Midbrain (tissue), 1 donor: Measurements from ENCODE around the gene DET1.

ENCODE experiments used
- DNase-seq: peaks from one replicate; lab custom pipeline; 2025; lab: John Stamatoyannopoulos, UW

The DET1 gene

DNA sequence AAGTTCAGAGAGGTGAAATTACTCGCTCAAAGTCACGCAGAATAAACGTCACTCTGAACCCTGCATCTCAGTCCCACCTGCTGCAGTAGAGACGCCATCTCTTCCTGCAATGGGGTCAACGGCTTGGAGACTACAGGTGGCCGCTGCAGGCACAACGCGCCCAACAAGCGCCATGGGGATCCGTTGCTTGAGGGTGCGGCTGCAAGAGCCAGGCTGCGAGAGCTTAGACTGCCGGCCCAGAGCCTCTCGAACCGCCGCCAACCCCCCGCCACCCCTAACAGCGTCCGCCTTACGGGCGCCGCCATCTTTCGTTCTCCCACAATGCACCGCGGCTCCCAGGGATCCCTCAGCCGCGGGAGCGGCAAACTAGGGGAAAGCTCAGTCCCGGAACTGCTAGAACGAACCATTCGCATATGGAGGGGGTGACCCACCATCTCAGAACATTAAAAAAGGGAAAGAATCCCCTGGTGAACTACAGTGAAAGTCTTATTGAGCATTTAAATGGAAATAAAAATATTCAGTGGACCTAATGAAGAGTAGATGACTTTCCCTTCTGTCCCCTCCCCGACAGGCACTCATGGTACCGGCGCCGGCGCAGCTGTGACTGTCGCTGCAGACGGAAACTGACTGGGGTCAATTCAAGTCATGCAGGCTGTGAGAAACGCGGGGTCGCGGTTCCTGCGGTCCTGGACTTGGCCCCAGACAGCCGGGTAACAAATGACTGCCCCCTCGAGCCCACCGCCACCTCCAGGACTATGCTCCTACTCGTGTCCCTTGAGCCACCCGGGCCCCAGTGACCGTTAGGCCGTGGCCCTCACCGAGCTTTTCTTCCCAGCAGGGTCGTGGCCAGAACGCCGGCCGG is 79.2 kb downstream of the DET1 start, which contains the start of the genes MRPL46 and MRPS11:
MRPL46 (minus strand) TSS at position 316 of the 862 bp plus-strand sequence; CDS start at position 305, 11 bp downstream.
MRPS11 (plus strand) TSS at position 636 of the 862 bp plus-strand sequence; CDS start at position 646, 10 bp downstream.
- DNase-seq = peak; percentile 96

GRCh38 chr15:88465633-88466224 is 80.8 kb downstream of the DET1 start:
- DNase-seq = no peak

- no peak for DNase-seq
Observed at GRCh38 chr15:88463870-88464532, 82.5 kb downstream of the DET1 start.
